Neural crest cell (in vitro differentiated cells): ENCODE results near the gene TEAD1. TPM values are rescaled to one million over a fixed set of nuclear protein-coding genes. Genes with fewer than 3 reads are reported as not detected.

Source experiments
- DNase-seq: peaks from one replicate; pipeline ENCODE4 v3.0.0; 2021; ENCODE audit warnings: low read depth, mixed read lengths, low spot score
- H3K27ac Mint-ChIP-seq: one replicate; pipeline ENCODE4 v1.8.0; 2021; ENCODE audit warnings: mild to moderate bottlenecking, mixed read lengths; ENCODE audit not compliant: unreplicated experiment
- H3K27me3 Mint-ChIP-seq: 2 replicates; pipeline ENCODE4 v1.8.0; 2021; ENCODE audit warnings: low read depth, mild to moderate bottlenecking, mixed read lengths
- H3K36me3 Mint-ChIP-seq: 2 replicates; pipeline ENCODE4 v1.8.0; 2021; ENCODE audit warnings: low read depth, mild to moderate bottlenecking, mixed read lengths
- H3K4me1 Mint-ChIP-seq: 2 replicates; pipeline ENCODE4 v1.8.0; 2021; ENCODE audit warnings: mixed read lengths
- H3K4me3 Mint-ChIP-seq: one replicate; pipeline ENCODE4 v1.8.0; 2021; ENCODE audit warnings: mild to moderate bottlenecking, mixed read lengths
- H3K9me3 Mint-ChIP-seq: 2 replicates; pipeline ENCODE4 v1.8.0; 2021; ENCODE audit warnings: mixed read lengths
- CTCF ChIP-seq: fragments of 200-600 bp; sonication (generic); conservative IDR thresholded peaks from 2 replicates; pipeline ENCODE4 v1.5.0; 2021; ENCODE audit warnings: antibody characterized with exemption, mild to moderate bottlenecking
- total RNA-seq: library from RNA; stranded (reverse); gene quantifications from 2 replicates; pipeline ENCODE4 v1.2.1, GENCODE V29; 2021

TEAD1 gene
- total RNA-seq, 1 donor from 2014 or later = 84.1 TPM

GRCh38 chr11:12762696-12763324 is 88.6 kb downstream of the TEAD1 start:
- Mint-ChIP-seq H3K36me3 (peaks cover 12% of the 10 kb centered on the region), H3K4me3 (no peak overlapping the region), H3K9me3 (no peaks in the 10 kb centered on the region), H3K27me3 (no peaks in the 10 kb centered on the region), H3K27ac (no peak overlapping the region), H3K4me1 (peaks cover 32% of the 10 kb centered on the region)
- no peak for TF ChIP-seq CTCF
- DNase-seq = no peak

DNA sequence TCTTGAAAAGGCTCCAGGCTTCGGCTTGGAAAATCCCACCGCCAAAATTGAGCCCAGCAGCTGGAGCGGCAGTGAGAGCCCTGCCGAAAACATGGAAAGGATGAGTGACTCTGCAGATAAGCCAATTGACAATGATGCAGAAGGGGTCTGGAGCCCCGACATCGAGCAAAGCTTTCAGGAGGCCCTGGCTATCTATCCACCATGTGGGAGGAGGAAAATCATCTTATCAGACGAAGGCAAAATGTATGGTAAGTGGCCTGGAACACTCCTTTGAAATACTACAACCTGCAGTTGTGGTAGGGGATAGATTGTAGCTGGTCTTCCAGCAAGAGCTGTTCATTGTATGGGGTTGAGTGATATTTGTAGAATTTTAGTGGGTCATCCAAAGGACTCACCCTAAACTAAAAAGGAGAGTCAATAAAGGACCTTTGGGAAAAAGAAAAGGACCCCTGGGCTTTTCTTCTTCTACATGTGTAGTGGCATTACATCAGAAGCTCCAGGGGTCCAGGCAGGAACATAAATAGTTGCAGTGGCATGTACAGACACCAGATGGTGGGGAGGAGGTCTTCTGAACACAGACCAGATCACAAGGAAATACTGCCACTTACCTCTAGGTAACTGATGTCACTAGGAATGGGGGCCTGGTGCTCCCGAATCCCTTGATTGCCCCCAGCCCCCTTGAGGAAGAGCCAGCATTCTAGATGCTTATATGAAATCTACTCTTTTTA is 90.1 kb downstream of the TEAD1 start:
- H3K4me1 Mint-ChIP-seq = peaks cover 42% of the 10 kb centered on the region

GRCh38 chr11:12765428-12765827 is 91.2 kb downstream of the TEAD1 start:
- Mint-ChIP-seq H3K4me3 (no peak overlapping the region), H3K9me3 (no peaks in the 10 kb centered on the region), H3K36me3 (peaks cover 12% of the 10 kb centered on the region), H3K27ac (peak overlapping the region; percentile 60), H3K27me3 (no peaks in the 10 kb centered on the region), H3K4me1 (peaks cover 35% of the 10 kb centered on the region)
- DNase-seq = no peak
- no peak for TF ChIP-seq CTCF

More for the DNA sequence above, 90.1 kb downstream of the TEAD1 start:
- H3K4me3 Mint-ChIP-seq = no peak overlapping the region
- H3K36me3 Mint-ChIP-seq = peaks cover 12% of the 10 kb centered on the region
- no peaks in the 10 kb centered on the region for H3K9me3 Mint-ChIP-seq
- H3K27ac Mint-ChIP-seq = no peak overlapping the region
- TF ChIP-seq CTCF = no peak
- no peaks in the 10 kb centered on the region for H3K27me3 Mint-ChIP-seq
- no peak for DNase-seq

- DNase-seq = no peak
- H3K27me3 Mint-ChIP-seq = no peaks in the 10 kb centered on the region
- H3K9me3 Mint-ChIP-seq = no peaks in the 10 kb centered on the region
- H3K4me3 Mint-ChIP-seq = no peak overlapping the region
- H3K36me3 Mint-ChIP-seq = peaks cover 12% of the 10 kb centered on the region
- no peak for TF ChIP-seq CTCF
- no peak overlapping the region for H3K27ac Mint-ChIP-seq
- peaks cover 22% of the 10 kb centered on the region for H3K4me1 Mint-ChIP-seq
Observed at GRCh38 chr11:12767027-12767426, 92.8 kb downstream of the TEAD1 start.

DNA sequence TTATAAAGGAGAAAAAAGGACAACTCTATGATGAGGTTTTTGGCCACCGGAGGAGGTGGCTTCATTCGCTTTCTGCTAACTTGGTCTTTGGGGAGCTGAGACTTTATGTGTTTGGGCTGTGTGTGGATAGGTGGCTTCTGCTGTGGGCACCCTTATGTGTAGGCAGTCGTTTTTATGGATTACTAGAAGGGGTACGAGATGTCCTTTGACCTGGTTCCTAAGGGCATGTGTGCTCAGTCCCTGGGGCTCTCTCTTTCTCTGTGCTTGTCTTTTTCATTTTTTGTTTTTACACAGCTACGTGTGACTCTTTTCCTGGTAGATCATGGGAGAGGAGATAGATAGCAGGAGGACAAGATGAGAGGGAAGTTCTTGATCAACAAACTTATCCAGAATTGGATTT is 93.4 kb downstream of the TEAD1 start:
- H3K4me1 Mint-ChIP-seq = peaks cover 20% of the 10 kb centered on the region
- no peak overlapping the region for H3K4me3 Mint-ChIP-seq
- no peaks in the 10 kb centered on the region for H3K27me3 Mint-ChIP-seq
- H3K9me3 Mint-ChIP-seq = no peaks in the 10 kb centered on the region
- TF ChIP-seq CTCF = no peak
- H3K36me3 Mint-ChIP-seq = peaks cover 12% of the 10 kb centered on the region
- no peak for DNase-seq
- peak overlapping the region; percentile 37 for H3K27ac Mint-ChIP-seq
